Measurements from ENCODE around the gene SEMA4C.
"Not testable (repeated sequence)": the region's sequence is repeated elsewhere in the genome, so short reads cannot be mapped to it uniquely, and the experiment has no call there.

The SEMA4C gene

GRCh38 chr2:96864343-96865091 is 5.4 kb downstream of the SEMA4C start:
- no peak for DNase-seq

- DNase-seq, result no peak
Observed at GRCh38 chr2:96863575-96864342, 6.1 kb downstream of the SEMA4C start.

- not testable (repeated sequence) for DNase-seq
Observed at GRCh38 chr2:96863056-96863455, 6.8 kb downstream of the SEMA4C start.

DNA sequence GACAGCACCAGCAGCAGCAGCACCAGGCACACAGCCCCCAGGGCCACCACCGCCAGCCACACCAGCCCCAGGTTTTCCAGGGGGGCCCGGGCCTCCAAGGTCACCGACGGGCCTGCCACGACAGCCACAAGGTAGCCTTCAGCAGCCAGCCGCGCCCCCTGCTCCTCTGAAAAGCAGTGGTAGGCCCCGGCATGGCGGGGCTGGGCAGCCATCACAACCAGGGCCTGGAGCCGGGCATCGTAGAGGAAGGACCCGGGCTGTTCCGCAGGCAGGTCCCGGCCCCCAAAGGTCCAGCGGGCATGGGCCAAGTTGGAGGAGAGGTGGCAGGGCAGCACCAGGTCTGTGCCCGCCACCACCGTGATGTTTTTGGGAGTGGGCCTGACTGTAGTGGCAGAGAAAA is 8.8 kb downstream of the SEMA4C start:
- no peak for DNase-seq

DNA sequence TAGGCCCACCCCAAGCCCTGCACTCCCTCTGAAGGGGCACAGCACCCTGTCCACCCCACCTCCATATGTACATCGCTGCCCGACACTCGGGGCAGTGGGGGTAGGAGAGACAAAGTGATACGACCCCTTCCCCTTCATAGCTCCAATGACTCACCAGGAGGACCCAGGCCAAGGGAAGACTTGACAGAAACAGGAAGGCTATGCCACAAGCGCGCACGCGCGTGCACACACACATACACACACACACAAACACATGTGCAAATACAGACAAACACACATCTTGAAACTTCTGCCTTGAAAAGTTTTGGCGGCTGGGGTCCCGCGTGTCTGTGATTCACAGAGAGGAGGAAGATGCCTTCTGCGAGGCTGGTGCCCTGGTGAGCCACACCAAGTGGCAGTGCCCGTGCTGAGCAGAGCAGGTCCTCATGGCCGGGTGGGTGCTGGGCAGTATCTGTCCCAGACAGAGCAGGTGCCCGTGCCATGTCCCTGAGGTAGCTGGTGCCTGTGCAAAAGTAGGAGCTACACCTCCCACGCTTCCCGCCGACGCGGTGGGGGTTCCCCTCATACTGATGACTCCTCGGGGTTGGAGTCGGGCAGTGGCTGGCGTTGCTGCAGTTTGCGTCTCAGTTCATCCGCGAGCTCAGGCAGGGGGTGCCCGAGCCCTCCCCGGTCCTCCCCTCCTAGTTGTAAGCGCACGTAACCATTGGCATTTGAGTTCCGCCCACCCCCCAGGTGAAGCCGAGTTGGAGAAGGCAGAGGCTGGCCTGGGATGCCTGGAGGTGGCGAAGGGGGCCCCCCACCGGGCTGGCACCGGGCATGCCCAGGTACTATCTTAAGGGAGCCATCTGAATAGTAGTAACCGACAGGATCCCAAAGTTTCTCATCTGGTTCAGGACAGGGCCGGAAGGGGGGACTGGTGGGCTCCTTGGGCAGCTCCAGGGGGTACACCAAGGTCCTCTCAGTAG is 9.5 kb downstream of the SEMA4C start:
- DNase-seq, result no peak

GRCh38 chr2:96859681-96860064 is 10.2 kb downstream of the SEMA4C start:
- no peak for DNase-seq

DNA sequence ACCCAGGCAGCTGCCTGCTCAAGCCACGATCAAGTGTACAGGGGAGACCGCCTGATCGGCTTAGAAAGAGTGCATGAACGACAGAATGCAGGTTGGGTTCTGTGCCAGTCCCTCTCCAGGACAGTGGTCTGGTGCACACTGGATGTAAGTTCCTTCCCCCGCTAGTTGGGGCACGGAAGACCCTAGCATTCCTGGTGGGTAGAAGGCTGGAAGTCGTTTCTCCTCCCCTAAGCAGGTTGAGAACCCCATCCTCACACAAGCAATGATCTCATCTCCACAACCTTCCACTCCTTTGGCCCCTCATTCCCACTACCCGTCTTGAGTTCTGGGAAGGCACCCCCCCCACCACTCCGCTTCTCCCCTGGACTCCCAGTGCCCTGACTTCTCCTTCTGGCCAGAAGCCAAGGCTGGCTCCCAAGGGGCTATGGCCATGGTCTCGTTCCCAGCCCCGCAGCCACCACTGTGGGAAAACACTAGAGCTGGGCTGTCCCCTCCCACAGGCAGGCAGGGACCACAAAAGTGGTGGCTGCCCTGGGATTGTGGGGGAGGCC is 10.7 kb downstream of the SEMA4C start:
- no peak for DNase-seq

DNA sequence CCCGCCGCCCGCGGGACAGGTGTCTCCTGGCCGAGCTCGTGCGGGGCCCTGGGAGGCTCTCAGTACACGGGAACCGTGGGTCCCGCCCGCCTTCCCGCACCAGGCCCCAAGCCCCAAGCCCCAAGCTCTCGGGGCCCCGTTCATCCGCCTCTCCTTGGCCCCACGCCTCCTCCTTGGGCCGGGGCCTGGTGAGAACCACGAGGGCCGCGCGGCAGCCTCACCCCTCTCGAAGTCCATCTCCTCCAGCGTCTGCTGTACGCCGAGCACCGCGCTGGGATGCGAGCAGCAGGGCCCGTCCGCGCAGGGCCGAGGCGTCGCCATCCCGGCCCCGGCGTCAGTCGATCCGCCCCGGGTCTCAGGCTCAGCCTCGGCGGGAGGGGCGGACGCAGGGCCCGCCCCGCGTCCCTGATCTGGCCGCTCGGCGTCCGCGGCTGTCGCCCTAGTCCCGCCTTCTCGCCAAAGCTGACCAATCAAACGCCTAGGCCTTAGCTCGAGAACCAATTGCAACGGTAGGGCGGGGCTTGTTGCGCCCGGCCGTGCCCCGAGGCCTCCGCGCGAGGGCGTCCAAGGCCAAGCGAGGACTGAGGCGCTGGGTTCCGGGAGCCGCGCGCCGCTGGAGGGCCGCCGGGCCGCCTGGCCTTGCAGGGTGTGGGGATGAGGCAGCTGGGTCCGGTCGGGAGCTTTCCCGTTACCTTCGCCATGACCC is 12.1 kb downstream of the SEMA4C start, which contains the start of gene ANKRD39:
Gene ANKRD39 (minus strand): TSS at position 350 of the 706 bp plus-strand sequence. CDS start 29 bp downstream, at position 321.
- DNase-seq, result peak; percentile 95 to 96

- no peak for DNase-seq
Observed at GRCh38 chr2:96856776-96857666, 12.9 kb downstream of the SEMA4C start.

- DNase-seq, result no peak
Observed at GRCh38 chr2:96853321-96853720, 16.6 kb downstream of the SEMA4C start.

DNA sequence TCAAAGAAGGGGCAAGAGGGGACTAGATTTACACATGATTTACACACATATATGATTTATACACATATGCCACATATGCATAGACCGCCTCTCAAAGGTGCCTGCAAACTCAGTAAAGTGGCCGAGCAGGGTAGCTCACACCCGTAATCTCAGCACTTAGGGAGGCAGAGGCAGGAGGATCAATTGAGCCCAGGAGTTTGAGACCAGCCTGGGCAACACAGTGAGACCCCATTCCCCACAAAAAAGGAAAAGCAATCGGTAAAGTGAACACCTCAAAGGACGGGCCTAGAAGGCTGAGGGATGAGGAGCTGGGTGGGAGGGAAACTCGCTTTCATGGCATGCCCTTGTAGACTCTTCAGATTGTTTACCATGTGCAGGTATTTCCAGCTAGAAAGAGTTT is 17.2 kb downstream of the SEMA4C start:
- DNase-seq, result no peak

DNA sequence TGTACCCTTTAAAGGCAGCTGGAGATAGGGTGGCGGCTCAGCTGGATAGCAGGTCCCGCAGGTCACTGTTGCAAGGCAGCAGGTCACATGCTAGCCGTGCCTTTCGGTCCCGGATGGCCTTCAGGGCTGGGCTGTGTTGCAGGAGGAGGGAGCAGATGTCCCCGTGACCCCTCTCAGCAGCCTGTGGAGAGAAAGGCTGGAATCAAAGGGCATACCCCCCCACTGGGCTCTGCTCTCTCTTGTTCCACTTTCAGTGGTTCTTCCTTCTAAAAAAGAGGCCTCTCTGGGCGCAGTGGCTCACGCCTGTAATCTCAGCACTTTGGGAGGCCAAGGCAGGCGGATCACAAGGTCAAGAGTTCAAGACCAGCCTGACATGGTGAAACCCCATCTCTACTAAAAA is 21.6 kb downstream of the SEMA4C start:
- no peak for DNase-seq

DNA sequence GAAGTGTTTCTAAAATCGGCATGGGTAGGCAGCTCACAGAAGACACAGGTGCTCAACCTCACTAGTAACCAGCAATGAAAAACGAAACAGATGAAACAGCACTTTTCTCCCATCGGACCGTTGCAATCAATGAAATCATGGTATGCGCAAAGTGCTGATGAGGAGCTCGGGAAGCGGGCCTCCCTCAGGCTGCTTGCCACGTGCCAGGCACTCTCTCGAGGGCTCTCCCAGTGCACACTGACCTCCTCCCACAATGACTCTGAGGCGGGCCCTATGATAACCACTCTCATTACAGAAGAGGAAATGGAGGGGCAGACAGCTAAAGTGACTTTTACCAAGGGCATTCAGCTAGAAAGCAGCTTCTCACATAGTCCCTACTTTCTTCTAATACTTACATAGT is 22.3 kb downstream of the SEMA4C start:
- DNase-seq, result no peak

GRCh38 chr2:96846825-96847224 is 23.1 kb downstream of the SEMA4C start:
- DNase-seq, result no peak

GRCh38 chr2:96844405-96844808 is 25.5 kb downstream of the SEMA4C start:
- no peak for DNase-seq

DNA sequence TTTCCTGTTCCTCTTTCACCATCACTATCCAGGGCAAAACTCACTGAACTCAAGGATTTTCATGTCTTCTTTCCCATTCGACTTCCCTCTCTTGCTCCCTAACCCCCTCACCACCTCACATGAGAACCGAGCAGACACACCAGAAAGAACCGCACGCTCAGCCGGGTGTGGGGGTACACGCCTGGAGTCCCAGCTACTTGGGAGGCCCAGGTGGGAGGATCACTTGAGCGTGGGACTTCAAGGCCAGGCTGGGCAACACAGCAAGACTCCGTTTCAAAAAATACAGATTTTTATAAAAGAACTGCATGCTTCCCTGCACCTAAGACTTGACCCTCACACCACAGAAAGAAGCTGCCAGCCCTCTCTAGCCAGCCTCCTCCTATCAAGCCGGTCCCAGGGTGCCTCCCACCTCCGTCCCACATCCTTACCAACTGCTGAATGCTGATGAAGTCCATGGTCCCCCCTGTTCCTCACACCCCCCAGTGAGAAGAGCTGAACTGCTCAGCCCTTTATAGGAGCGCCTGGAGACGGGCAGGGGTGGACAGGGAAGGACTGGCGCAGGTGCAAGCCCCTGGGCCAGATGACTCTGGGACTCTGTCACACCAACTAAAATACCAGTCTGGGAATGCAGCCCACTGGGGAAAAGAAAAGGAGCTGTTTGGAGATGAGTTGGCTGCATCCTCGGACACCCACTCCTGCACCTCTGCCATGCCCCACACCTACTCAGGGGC is 26.2 kb downstream of the SEMA4C start, which contains the start of gene ANKRD23:
Gene ANKRD23 (minus strand): TSS at position 484 of the 731 bp plus-strand sequence. CDS start 29 bp downstream, at position 455.
- no peak for DNase-seq

DNA sequence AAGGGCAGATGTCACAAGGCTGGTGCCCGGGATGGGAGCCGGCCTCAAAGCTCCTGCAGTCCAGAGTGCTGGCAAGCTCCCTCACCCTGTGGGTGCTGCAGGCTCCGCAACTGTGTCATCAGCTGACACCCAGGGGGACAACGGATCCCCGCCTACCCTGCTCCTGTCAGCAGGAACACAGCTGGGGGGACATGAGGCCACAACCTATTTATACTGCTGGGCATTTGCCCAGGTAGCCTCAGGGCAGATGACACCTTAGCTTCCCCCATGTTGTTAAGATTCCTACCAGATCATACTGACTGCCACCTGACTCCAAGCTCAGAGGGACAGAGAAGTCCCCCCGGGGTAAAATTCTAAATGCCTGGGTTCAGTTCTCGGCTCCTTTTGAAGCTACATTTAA is 27.3 kb downstream of the SEMA4C start:
- DNase-seq, result no peak

DNA sequence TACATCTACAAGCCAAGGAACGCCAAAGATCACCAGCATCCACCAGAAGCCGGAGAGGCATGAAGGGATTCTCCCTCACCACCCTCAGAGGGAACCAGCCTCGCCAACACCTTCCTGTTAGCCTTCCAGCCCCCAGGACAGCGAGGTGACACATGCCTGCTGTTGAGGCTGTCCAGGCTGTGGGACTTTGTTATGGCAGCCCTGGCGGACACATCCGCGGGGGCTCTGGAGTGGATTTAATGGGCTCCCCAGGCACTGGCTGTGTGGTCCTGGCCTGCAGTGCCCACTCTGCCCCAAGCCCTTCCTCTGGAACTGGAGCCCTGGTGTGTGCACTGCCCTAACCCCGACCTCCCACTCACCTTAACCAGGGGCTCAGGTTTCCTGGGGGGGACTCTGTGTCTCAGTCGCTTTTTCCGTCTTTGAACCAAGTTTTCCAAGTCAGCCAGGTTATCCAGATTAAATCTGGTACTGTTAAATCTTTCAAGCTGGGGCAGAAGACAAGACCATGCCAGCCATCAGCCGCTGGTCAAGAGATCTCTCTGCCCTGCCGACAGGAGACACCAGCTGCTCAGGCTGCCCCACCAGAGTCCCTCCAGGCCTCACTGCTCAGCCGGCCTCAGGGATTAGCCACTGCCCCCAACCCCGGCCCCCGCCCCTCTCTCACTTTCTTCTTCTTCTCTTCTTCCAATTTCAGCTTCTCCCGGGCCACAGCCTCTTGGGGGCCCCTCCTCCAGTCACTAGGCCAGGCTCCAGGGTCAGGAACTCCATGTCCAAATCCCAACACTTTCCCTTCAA is 28.0 kb downstream of the SEMA4C start:
- DNase-seq, result no peak
